ENCODE measurements around the gene ARCN1. TPM values are rescaled to one million over a fixed set of nuclear protein-coding genes. Genes with fewer than 3 reads are reported as not detected.

ARCN1 gene
- total RNA-seq, 1 donor from 2014 or later, result 122 TPM

- ATAC-seq (no peak), DNase-seq (no peak)
- Histone ChIP-seq H3K4me1 (no peaks in the 10 kb centered on the region), H3K9me3 (no peaks in the 10 kb centered on the region), H3K4me3 (no peak overlapping the region), H3K27me3 (ENCODE audit: low read depth) (no peaks in the 10 kb centered on the region), H3K27ac (no peak overlapping the region), H3K36me3 (peaks cover 96% of the 10 kb centered on the region)
- no peak for TF ChIP-seq CTCF (IDR thresholded peaks at IDR 0.05)
- intact Hi-C loops (cut with DNase I), result no loop called here
Observed at GRCh38 chr11:118646393-118646792, 74.2 kb downstream of the ARCN1 start.

- no peak for ATAC-seq
- Histone ChIP-seq H3K4me1 (peaks cover 5% of the 10 kb centered on the region), H3K27ac (no peak overlapping the region), H3K27me3 (ENCODE audit: low read depth) (no peaks in the 10 kb centered on the region), H3K36me3 (peaks cover 95% of the 10 kb centered on the region), H3K9me3 (no peaks in the 10 kb centered on the region), H3K4me3 (no peak overlapping the region)
- TF ChIP-seq CTCF (IDR thresholded peaks at IDR 0.05), result no peak
- DNase-seq, result peak; percentile 14
- intact Hi-C loops (cut with DNase I), result no loop called here
Observed at GRCh38 chr11:118648291-118648690, 76.1 kb downstream of the ARCN1 start.

GRCh38 chr11:118649941-118650340 is 77.7 kb downstream of the ARCN1 start:
- Histone ChIP-seq H3K9me3 (no peaks in the 10 kb centered on the region), H3K4me3 (no peak overlapping the region), H3K27ac (no peak overlapping the region), H3K4me1 (peaks cover 5% of the 10 kb centered on the region), H3K27me3 (ENCODE audit: low read depth) (no peaks in the 10 kb centered on the region), H3K36me3 (peaks cover 95% of the 10 kb centered on the region)
- no peak for ATAC-seq
- no peak for DNase-seq
- TF ChIP-seq CTCF (IDR thresholded peaks at IDR 0.05), result no peak
- intact Hi-C loops (cut with DNase I), result no loop called here

GRCh38 chr11:118650366-118650765 is 78.2 kb downstream of the ARCN1 start:
- intact Hi-C loops (cut with DNase I), result no loop called here
- ATAC-seq (no peak), DNase-seq (no peak)
- TF ChIP-seq CTCF (IDR thresholded peaks at IDR 0.05), result no peak
- H3K4me1 ChIP-seq, result peaks cover 5% of the 10 kb centered on the region
- H3K27ac ChIP-seq, result no peak overlapping the region
- no peaks in the 10 kb centered on the region for H3K27me3 ChIP-seq (ENCODE audit: low read depth)
- no peaks in the 10 kb centered on the region for H3K9me3 ChIP-seq
- peaks cover 95% of the 10 kb centered on the region for H3K36me3 ChIP-seq
- no peak overlapping the region for H3K4me3 ChIP-seq

GRCh38 chr11:118651820-118652219 is 79.6 kb downstream of the ARCN1 start:
- Histone ChIP-seq H3K9me3 (no peaks in the 10 kb centered on the region), H3K36me3 (peaks cover 95% of the 10 kb centered on the region), H3K27me3 (ENCODE audit: low read depth) (no peaks in the 10 kb centered on the region), H3K4me1 (peaks cover 5% of the 10 kb centered on the region), H3K4me3 (no peak overlapping the region), H3K27ac (no peak overlapping the region)
- no peak for DNase-seq
- intact Hi-C loops (cut with DNase I), result no loop called here
- no peak for ATAC-seq
- TF ChIP-seq CTCF (IDR thresholded peaks at IDR 0.05), result no peak

Small RNA genes within 50 kb of the gene (microRNA-seq; reads per million reads assigned to microRNA genes)
- not detected for gene MIR6716 (ENCODE audit: borderline number of aligned reads)

Other genes with a start within 250 kb of the ARCN1 start
- 7.4 TPM for gene CD3D, start 229.7 kb upstream of the ARCN1 start, total RNA-seq
- 4.0 TPM for gene CD3G, start 228.1 kb upstream of the ARCN1 start, total RNA-seq
- gene UBE4A, start 212.8 kb upstream of the ARCN1 start, total RNA-seq, result 40.8 TPM
- gene ATP5MG, start 170.8 kb upstream of the ARCN1 start, total RNA-seq, result 154 TPM
- gene KMT2A, start 135.9 kb upstream of the ARCN1 start, total RNA-seq, result 66.3 TPM
- 1.0 TPM for gene TTC36, start 44.9 kb upstream of the ARCN1 start, total RNA-seq
- 18.3 TPM for gene TMEM25, start 41.2 kb upstream of the ARCN1 start, total RNA-seq
- 18.5 TPM for gene IFT46, start 6.5 kb upstream of the ARCN1 start, total RNA-seq
- 71.8 TPM for gene PHLDB1, start 35.2 kb downstream of the ARCN1 start, total RNA-seq
- 0.30 TPM for gene TREH, start 107.2 kb downstream of the ARCN1 start, total RNA-seq
- 120 TPM for gene DDX6, start 218.8 kb downstream of the ARCN1 start, total RNA-seq